Measurements from ENCODE around the gene MEIS2. TPM values are rescaled to one million over a fixed set of nuclear protein-coding genes. Genes with fewer than 3 reads are reported as not detected.

The MEIS2 gene
- total RNA-seq, 1 experiment from 2014 or later, result 80.4 TPM

DNA sequence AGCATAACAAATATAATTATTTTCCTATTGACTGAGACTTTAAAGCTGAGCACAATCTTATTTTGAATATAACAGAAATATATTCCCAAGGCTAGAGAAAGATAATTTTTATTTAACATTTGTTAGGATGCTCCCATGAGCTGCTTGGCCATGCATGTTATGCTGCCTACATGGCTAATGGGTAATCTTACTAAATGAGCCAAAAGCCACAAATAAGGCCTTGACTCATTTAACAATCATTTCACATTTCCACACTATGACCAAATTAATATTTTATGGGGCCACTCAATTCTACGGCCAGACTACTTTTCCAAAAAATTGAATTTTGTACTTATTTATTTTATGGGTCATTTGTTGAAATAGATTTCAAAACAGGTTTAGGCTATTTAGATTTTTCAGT is 141.7 kb downstream of the MEIS2 start:
- in situ Hi-C loops (cut with HindIII; ENCODE audit: low sequenced_read_pairs), result no loop called here
- DNase-seq (ENCODE audit: low spot score), result no peak

DNA sequence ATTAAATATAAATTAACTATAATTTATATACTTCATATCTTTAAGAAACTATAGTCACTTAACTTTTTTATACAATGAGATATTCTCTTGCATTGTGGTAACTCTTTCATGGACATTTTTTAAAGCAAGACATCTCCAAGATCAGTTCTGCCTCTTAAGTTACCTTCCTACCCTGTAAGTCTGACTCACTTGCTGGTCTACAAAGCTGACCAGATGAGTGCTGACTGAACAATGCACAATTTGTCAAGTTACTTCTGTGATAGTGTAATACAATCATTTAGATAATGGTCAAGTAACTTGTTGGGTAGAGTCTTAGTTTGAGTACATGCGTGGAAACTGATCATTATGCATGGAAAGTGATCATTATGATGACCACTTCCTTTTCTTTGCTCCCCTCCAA is 145.9 kb downstream of the MEIS2 start:
- DNase-seq (ENCODE audit: low spot score), result no peak
- in situ Hi-C loops (cut with HindIII; ENCODE audit: low sequenced_read_pairs), result no loop called here

DNA sequence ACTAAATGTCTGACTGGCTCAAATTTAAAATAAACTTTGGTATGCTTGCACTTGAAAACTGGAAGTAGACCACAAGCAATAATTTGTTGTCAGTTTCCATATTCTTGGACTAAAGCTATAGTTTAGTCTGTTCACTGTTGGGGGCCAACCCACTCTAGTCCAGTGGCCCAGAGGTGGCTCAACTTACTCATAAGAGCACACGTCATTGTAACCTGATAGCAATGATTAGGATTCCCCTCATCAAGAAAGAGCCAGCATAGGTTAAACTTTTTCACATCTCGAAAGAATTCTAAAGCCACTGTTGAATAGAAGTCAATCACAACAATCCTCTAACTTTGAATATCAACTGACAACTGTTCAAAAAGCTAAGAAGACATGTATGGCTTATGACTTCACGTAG is 147.0 kb downstream of the MEIS2 start:
- in situ Hi-C loops (cut with HindIII; ENCODE audit: low sequenced_read_pairs), result no loop called here
- no peak for DNase-seq (ENCODE audit: low spot score)

DNA sequence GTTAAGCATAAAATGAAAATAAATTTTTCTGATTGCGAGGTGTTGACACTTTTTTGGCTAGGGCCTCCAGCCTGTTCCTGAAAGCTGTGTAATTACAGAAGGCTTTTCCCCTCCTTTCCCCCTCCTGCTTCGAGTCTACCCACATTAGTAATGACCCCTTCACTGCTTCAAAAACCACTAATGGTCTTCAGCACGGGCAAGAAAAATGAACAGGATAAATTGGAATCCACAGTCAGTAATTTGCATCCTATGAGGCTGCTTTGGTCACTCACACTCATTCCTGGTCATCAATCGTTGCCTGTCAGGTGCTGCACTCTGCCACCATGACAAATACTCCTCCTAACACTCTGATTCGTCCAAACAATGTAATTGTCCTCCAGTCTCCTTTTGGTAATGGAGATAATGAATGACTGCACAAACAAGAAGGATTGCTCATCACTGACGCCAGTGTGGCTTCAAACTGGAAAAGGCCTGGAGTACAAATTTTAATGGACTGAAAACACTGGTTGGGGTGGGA is 148.6 kb downstream of the MEIS2 start:
- in situ Hi-C loops (cut with HindIII; ENCODE audit: low sequenced_read_pairs), result no loop called here
- no peak for DNase-seq (ENCODE audit: low spot score)

DNA sequence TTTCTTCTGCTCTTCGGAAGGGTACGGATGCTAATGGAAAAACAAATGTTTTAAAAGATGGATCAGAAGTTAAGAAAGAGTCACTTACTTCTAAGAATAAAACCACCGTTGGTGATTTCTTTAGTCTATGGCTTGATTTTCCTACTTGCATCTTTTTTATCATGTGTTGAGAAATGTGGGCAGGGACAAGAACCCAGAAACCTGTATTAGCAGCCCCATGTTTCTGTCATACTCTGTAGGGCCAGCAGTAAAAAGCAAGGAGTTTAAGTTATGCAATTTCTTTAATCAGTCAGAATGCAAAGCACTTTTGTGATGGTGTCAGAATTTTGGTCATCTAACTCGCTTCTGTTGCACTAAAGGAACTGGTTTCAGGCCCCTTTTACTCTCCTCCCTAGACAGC is 150.0 kb downstream of the MEIS2 start:
- DNase-seq (ENCODE audit: low spot score), result no peak
- in situ Hi-C loops (cut with HindIII; ENCODE audit: low sequenced_read_pairs), result no loop called here

DNA sequence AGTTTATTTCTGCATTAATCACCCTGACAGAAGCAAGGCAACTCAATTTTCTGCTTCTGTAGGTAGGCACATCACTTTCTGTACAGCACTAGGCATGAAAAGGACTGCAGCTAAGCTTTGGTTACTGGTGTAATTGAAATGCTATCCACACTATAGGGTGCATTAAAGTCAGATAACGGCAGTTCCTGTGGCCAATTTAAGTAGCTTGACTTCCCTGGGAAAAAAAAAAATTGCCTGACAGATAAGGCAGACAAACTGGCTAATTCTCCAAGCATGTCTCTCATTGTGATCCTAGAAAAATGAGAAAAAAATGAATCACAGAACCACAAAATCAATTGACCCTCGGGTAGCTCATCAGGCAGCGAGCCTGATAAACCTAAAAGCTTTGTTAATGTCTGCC is 151.4 kb downstream of the MEIS2 start:
- no peak for DNase-seq (ENCODE audit: low spot score)
- in situ Hi-C loops (cut with HindIII; ENCODE audit: low sequenced_read_pairs), result no loop called here

DNA sequence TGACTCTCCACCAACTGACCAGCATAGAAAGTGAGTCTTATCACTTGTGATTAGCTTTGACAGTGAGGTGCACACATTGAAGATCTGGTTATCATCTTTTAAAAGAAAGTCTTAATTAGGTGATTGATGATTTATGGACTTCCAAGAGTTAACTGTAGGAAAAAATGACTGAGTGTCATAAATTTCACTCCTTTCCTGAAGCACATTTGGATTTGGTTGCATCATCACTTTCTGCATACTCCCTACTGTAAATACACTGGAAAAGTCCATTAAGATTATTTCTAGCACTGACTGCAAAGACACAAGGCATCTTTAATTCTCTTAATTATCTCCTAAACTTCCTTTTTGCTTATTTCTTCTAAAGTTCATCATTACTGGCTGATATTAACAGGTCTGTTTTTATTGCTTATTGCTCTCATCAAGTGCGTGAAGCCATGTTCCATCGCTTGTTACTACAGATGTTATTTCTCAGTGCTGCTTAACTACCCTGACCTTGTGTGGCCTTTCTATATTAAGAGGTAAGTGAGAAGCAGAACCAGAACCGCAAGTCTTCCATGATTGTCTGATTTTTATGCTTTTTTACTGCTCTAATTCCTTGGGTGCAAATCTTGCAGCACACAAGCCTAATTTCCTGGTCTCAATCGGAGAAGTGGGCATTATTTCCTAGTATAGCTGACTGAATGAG is 153.2 kb downstream of the MEIS2 start:
- DNase-seq (ENCODE audit: low spot score), result no peak
- in situ Hi-C loops (cut with HindIII; ENCODE audit: low sequenced_read_pairs), result no loop called here

DNA sequence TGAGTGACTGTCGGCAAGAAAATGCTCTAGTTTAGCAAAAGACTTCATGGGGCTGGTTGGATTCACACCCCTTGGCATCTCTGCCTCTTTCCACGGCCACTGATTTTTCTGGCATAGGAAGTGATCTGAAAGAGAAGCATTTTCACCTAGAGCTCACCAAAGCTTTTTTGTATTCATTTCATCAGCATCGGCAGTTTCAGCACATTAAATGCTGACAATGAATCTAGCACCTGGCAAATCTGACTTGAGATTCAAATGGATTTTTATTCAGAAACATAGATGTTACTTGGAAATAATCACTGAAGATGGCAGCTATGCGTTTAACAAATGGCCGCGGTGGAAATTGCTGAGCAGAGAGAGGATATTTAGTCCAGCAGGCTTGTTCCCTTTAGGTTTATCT is 155.9 kb downstream of the MEIS2 start:
- in situ Hi-C loops (cut with HindIII; ENCODE audit: low sequenced_read_pairs), result no loop called here
- no peak for DNase-seq (ENCODE audit: low spot score)

DNA sequence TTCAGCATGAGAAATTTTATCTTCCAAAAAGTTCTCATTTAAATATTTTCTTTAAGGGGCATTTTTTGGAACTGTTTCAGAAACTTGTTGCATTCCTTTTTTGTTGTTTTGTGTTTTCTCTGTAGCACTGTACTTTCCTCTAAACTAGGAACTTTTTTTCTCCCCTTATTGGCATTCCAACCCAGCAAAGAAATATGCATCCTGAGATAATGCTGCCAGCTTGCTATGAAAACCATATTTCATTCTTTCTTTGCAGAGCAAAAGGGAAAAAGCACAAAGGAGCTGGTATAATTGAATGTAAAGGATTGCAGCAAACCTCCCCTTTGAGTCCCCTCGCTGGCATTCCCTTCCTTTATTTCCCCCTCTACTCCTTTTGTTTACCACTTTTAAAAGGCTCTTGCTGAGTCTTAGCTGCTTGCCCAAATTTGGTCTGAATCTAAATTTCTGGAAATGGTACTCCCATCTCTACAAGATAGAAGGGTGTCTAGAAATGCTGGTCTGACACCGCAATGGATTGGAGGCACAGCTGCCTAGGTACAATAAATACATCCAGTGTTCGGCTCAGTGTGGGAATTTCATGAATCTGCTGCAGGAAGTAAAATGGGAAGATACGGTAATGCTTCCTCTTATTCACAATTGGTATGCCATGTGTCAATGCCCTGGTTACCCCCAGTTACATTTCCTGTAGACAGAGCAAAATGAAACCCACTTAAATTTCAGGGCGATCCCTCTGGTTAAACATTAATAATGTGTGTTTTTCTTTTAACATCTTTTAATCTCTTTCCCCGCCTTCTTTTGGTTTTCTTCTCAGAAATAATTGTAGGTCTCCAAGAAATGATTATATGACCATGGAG is 156.6 kb downstream of the MEIS2 start:
- in situ Hi-C loops (cut with HindIII; ENCODE audit: low sequenced_read_pairs), result no loop called here

DNA sequence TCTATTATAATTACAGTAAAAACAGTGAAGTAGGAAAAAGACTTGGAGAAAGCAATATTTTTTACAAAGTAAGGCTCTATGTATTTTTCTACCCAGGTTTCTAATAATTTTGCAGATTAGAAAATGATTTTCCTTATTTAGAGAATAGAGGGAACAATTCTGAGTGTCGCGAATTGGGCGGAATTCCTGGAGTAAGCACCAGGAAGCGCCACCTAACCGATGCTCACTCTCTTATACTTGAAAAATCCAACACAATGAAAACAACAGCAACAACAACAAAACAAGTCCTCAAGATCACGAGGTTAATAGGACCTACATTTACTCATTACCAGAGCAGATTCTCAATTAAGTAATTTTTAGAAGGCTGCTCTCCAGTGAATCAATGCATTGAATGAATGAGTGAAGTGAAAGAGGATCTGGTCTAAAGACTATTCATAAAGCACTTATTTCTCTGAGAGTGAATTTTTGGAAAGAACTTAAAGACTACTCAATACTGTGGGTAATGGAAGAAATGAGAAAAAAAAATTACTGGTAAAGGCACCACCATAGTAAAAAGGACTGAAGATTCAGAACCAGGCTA is 158.0 kb downstream of the MEIS2 start:
- no peak for DNase-seq (ENCODE audit: low spot score)
- in situ Hi-C loops (cut with HindIII; ENCODE audit: low sequenced_read_pairs), result no loop called here

More for the DNA sequence above, 156.6 kb downstream of the MEIS2 start:
- no peak for DNase-seq (ENCODE audit: low spot score)

DNA sequence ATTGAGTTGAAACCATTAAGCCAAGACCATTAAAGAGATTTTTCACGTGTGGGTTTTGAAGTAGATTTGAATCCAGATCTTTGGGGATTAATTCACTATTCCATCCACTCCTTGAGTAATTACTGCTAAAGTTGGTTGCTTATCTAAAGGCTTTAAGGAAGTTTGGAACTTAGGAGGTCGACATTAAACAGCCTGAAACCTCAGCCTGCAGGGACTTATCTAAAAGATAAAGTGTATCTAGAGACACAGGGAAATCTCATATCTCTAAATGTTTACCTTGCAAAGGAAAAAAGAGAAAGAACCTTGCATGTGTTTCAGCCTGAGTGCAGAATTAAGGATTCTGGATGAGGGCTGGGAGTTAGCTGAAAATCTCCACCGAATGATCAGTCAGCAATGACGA is 158.6 kb downstream of the MEIS2 start:
- in situ Hi-C loops (cut with HindIII; ENCODE audit: low sequenced_read_pairs), result no loop called here

DNA sequence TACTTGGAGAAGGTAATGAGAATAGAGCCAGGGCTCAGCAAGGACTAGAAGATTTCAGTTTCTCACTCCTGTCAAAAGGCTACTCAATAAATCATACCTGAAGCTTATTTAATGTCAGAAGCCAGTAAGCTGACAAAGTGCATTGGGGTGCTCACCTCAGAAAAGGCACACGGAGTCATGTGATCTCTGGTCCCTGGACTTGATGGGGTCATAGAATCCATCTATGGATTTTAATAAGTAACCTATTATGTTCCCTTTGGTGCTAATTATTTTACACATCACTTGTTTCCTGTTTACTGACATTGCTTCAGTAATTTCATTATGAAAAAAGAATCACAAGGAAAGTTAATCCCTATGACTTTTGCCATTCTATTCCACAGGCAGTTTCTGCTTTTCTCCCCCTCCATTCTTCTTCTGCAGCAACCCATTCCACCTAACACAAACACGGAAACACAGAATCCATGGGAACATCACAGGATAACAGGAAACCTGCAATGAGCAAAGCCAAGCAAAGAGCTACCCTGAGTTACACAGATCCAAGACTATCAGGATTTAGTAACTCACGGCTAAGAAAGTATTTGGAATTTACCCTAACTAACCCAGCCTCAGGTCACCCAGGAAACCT is 159.6 kb downstream of the MEIS2 start:
- in situ Hi-C loops (cut with HindIII; ENCODE audit: low sequenced_read_pairs), result no loop called here
- DNase-seq (ENCODE audit: low spot score), result no peak

More for the DNA sequence above, 158.6 kb downstream of the MEIS2 start:
- no peak for DNase-seq (ENCODE audit: low spot score)

DNA sequence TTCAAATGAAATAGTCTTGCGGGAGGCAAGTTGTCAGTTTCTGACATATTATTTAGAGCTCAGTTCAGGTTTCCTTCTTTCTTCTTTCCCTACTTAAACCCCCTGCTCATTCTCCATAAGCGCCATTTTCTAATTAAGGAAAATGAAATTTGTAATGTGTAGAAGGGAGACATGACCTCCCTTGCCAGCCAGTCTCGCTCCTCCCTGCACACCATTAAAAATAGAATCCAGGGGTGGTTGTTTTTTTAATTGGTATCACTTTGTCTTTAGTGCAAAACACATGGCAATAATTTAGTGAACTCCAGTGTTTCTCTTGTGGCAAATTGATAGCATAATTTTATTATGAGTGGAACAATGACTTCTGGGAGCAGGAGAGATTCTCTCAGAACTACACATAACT is 160.1 kb downstream of the MEIS2 start:
- DNase-seq (ENCODE audit: low spot score), result no peak
- in situ Hi-C loops (cut with HindIII; ENCODE audit: low sequenced_read_pairs), result no loop called here

DNA sequence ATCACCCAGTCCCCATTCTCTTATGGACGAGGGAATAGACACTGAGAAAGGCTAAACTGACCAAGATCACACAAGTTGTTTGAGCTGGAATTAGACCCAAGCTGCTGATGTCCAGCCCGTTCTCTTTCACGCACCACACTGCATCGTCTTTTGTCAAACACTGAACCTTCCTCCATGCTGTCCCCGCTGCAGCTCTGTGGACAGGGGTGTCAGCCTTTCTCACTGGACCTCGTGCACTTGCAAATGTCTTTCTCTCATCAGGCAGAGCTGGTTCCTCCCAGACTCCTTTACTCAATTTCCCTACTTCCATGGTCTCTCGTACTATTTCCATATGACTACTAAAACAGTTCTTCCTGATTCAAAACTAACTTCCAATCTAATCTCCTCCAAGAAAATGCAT is 161.6 kb downstream of the MEIS2 start:
- no peak for DNase-seq (ENCODE audit: low spot score)
- in situ Hi-C loops (cut with HindIII; ENCODE audit: low sequenced_read_pairs), result no loop called here

DNA sequence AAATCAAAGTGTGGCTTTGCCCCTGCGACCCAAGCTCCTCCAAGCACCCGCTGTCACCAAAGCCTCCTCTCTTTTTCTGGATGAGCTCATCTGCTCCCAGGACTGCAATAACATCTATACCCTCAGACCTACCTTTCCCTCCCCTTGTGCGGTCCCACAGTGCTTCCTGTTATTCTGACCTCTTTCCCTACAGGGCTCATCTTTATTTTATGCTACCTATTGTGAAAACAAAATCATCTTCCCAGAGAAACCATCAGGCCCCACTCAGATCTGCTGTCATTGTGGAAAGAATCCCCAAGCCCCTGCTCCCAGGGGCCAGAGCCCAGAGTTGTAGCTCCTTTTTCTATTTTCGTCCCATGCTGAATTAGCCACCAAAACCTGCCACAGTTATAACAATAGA is 162.2 kb downstream of the MEIS2 start:
- in situ Hi-C loops (cut with HindIII; ENCODE audit: low sequenced_read_pairs), result no loop called here
- DNase-seq (ENCODE audit: low spot score), result no peak

DNA sequence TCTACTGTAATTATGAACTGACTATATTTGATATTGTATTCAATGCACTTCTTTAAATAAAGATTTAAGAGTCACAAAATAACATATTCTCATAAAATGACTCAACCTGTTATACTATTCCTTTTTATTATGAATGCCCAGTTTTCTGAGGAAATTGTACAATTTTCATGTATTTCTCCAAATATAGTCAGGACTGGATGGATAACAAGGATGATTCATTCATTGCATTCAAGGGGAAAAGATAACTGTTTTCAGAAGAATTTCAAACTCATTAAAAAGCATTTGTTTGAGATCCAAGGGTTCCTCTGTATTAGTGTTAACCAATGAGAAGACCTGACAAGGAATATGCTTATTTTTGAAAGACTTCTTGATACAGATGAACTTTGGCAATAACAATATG is 163.7 kb downstream of the MEIS2 start:
- in situ Hi-C loops (cut with HindIII; ENCODE audit: low sequenced_read_pairs), result no loop called here
- no peak for DNase-seq (ENCODE audit: low spot score)

DNA sequence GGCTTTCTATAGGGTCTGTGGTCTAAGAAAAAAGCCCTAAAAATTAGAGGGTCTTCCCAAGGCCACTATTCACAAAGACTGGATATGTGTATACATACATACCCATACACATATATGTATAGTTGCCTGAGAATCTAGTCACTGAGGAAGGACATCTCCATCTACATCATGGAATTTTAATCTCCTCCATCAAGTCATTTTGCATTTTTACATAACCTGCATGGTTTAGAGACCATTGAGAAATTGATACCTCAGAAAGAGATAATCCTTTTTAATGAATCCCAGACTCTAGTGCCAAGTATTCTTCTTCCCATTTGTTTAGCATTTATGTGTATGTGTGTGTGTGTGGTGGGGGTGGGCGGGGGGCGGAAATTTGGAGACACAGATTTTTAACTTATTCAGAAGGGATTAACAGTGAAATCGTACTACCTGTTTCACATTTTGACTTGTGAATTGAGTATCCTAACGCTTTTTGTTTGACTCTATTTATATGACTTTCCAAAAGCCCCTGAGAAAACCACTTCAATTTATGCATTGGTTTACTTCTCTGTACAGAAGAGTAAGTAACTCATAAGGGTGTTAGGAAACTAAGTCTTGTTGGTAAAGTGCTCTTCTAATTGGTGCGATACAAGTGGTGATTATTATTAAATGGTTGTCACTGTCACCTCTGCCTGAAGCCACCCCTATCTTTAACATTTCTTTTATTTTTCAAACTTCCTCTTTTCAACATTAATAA is 166.9 kb downstream of the MEIS2 start:
- no peak for DNase-seq (ENCODE audit: low spot score)
- in situ Hi-C loops (cut with HindIII; ENCODE audit: low sequenced_read_pairs), result no loop called here

DNA sequence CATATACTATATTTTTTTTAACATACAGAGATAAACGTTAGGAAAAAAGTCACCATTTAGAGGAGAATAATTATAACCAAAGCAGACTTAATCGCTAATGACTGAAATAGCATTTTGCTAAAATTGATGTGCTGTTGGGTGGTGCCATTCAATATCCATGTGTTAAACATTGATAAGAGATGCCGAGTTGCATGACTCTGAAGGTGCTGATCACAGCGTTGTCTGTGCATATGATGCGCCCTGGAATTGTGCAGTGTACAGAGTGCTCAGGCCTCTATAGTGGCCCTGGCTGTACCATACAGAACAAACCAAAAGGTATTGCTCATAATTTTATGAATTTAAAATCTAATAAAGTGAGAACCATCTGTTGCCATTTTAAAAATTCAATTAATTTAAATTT is 168.3 kb downstream of the MEIS2 start:
- in situ Hi-C loops (cut with HindIII; ENCODE audit: low sequenced_read_pairs), result no loop called here
- DNase-seq (ENCODE audit: low spot score), result no peak

DNA sequence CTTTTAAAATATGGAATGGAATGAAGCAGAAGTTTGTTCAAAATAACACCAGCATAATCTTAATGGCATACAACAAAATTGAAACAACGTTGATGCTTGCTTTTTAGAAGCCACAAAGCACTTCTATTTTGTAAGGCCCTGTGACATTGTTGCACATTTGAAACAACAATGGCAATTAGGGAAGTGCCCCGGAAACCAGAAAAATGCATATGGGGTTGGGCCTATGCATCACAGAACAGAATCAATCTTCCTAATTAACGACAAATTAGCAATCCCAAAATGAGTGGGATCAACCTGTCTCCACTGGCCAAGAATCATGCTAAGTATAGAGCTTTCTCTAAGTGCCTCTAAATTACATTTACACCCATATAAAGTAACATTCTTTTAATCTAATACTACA is 168.9 kb downstream of the MEIS2 start:
- no peak for DNase-seq (ENCODE audit: low spot score)
- in situ Hi-C loops (cut with HindIII; ENCODE audit: low sequenced_read_pairs), result no loop called here
